T-helper 1 cell treated with Interleukin-12 subunit alpha and Interleukin-12 subunit beta and Interleukin-4 antibody, amounts not matched to agents 30 ng/mL and 1 ng/mL, for 36 hours (primary cell): ENCODE data around the gene ADAMTS5. TPM values are rescaled to one million over a fixed set of nuclear protein-coding genes. Genes with fewer than 3 reads are reported as not detected.

ENCODE experiments used
- intact Hi-C: fragments of 100-400 bp; cut with micrococcal nuclease; formaldehyde crosslinking; loops from one replicate; pipeline ENCODE4 v1.15.1; 2024
- total RNA-seq: library from RNA; stranded (reverse); gene quantifications from 2 replicates; pipeline ENCODE4 v1.2.3, GENCODE V29; 2022

The ADAMTS5 gene
- not detected in 2 replicates for total RNA-seq

- intact Hi-C loops, result no loop called here
Measured at GRCh38 chr21:26967062-26967913, at the start of gene ADAMTS5. TSS of gene ADAMTS5 (minus strand) at chr21:26967088. CDS start at chr21:26966391, 697 bp downstream.

- intact Hi-C loops, result no loop called here
Measured at GRCh38 chr21:27001526-27001925, 34.6 kb upstream of the ADAMTS5 start.

- intact Hi-C loops, result no loop called here
Measured at GRCh38 chr21:26983576-26983975, 16.7 kb upstream of the ADAMTS5 start.

- intact Hi-C loops, result no loop called here
Measured at GRCh38 chr21:26982767-26983166, 15.9 kb upstream of the ADAMTS5 start.

DNA sequence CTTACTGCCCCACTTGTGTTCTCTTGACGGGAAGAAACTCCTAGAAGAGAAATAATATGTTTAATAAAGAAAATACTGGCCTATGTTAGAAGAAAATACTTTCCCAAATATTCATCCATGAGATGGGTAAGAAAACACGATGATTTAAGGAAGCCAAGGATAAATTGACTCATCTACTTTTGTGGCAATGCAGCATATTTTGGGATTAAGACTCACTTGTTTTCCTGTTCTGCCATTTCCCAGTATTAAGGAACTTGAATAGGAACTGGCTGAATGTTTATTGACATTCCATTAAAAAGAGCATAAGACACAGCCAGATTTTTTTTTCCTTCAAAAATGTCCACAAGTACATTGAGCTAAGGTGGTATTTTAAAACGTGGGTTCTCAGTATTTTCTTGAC, 10.9 kb upstream of the ADAMTS5 start:
- intact Hi-C loops, result no loop called here

- intact Hi-C loops, result loop anchor here (1.0 kb wide), 1 partner anchor 32 kb away; no protein-coding TSS in a partner anchor
Measured at GRCh38 chr21:26973226-26973625, 6.3 kb upstream of the ADAMTS5 start.

- intact Hi-C loops, result no loop called here
Measured at GRCh38 chr21:26972192-26972591, 5.3 kb upstream of the ADAMTS5 start.

DNA sequence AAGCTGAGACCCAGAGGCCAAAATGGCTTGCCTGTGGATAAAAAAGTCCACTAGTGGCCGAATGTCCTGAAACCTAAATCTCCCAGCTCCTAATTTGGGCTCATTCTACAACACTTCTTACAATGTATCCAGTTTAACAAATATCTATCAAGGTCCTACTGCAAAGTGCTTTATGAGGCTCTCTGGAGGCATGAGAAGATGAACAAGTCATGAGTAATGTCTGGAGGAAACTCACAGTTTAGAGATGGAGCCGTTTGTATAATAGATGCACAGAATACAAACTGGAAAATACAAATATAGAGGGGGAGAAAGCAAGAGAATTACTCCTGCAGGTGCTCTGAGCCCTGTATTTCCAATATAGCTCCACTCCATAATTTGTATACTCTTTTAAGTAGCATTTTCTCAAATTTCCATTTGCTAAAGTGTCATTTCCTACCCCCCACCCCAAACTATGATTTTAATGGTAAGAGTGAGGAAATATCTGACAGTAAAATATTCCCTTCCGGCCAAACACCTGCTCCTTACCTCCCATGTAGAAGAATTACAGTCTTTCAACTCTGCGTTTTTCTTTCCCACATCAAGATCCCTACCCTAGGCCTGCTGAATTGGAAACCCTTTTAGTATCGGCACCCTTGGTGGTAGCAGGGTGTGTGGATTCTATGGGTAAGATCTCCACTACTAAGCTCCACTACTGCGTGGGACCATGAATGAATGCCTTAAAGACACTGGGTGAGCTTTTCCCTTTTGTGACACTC, 3.3 kb upstream of the ADAMTS5 start:
- intact Hi-C loops, result no loop called here

DNA sequence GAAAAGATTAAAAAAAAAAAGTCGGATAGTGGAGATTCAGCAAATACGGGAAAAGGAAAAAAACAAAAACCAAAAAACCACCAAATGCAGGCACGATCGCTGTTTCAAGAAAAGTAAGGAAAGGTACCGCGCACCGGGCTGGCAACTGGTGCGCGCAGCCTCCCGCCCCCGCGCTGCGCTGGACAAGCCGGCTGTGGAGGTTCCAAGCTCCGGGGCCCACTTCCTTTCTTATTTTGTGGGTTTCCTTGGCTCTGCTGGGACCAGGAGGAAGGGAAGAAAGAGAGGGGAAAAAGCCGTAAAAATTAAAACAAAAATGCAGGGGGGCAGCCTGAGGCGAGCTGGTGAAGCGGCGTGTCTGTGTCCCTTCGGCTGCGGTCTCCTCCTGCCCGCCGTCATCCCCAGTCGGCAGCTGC, 233 bp downstream of the ADAMTS5 start:
- intact Hi-C loops, result no loop called here

GRCh38 chr21:26965907-26966581, 844 bp downstream of the ADAMTS5 start:
- intact Hi-C loops, result no loop called here

DNA sequence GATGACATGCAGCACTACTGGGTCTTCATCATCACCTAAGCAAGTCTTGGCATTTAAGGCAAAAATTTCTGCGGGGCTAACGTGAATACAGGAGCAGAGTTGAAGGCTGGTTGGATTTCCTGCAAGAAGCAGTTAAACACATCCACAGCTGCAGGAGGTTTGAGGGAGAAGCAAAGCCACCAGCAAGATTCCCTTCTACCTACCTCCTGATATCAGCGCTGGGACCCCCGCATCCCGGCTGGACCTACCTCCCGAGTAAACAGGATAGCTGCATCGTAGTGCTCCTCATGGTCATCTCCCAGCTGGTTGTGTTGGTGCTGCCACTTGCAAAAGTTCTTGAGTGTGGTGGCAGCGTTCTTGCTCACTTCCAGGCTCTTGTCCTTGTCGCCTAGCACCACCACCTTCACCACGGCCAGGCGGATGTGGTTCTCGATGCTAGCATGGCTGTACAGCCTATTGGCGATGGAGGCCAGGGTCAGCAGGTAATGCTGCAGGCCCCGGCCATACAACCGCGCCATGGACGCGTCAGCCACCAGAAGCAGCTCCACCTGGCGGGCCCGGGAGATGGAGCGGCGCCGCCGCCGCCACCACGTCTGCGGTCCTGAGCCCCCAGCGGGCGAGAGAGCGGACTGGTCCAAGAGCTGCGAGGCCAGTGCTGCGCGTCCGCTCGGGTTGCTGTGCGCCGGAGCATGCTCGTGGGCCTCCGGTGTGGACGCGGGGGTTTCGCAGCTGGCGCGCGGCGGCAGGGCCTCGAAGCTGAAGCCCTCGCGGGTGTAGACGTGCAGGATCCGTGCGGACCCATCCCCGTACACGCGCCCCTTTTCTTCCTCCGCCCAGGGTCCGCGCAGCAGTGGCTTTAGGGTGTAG, 1.6 kb downstream of the ADAMTS5 start:
- intact Hi-C loops, result no loop called here

DNA sequence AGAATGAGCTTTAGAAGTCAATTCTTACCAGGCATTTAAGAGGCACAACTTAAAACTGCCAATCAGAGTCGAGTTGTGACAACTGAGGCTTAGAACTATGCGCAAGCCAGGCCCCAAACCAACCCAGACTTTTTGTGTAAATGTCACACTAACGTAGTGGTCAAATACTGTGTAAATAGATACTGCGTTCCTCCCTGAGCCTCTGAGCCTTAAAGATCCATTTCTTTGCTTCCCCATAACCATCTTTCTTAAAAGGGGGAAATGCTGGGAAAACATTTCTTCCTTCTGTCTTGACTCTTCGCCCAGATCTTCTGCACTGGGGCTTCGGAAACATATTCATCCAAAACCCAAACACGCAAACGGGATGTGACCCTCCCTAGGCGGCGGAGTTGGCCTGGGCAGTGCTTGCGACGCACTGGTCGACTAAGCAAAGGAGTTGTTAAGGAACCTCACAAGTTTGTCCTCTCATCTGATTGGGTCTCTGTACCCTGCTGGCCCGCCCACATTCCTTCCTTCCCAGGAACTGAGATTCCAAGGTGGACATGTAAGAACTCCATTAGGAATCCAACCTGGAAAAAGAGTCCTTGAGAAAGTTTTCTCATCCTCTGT, 2.6 kb downstream of the ADAMTS5 start:
- intact Hi-C loops, result no loop called here

DNA sequence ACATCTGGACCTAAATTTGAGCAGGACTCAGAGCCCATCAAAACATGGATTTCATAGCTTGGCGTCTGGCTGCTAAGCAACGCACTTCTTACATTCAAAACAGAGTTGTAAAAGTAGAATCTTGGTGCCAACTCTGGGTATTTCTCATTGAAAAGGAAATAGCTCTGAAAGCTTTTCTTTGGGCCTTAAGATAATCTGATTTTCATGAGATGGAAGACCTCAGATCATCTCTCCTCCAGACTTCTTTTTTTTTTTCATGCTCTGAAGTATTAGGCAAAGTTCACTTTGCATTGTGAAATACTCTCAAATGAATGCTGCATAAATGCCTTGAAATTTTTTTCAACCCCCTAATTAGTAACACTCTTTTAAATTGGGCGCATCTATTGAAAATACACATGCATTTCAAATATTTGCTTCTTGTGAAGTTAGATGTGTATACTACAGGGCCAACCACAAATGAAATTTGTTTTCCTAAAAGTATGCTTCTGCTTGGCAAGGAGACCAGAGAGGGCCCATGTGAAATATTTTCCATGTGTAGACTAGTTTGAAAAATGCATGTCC, 4.2 kb downstream of the ADAMTS5 start:
- intact Hi-C loops, result no loop called here

GRCh38 chr21:26961698-26962097, 5.2 kb downstream of the ADAMTS5 start:
- intact Hi-C loops, result loop anchor here (2.0 kb wide), 1 partner anchor 113 kb away; no protein-coding TSS in a partner anchor

GRCh38 chr21:26958788-26959187, 8.1 kb downstream of the ADAMTS5 start:
- intact Hi-C loops, result no loop called here

- intact Hi-C loops, result no loop called here
Measured at GRCh38 chr21:26956813-26957212, 10.1 kb downstream of the ADAMTS5 start.

DNA sequence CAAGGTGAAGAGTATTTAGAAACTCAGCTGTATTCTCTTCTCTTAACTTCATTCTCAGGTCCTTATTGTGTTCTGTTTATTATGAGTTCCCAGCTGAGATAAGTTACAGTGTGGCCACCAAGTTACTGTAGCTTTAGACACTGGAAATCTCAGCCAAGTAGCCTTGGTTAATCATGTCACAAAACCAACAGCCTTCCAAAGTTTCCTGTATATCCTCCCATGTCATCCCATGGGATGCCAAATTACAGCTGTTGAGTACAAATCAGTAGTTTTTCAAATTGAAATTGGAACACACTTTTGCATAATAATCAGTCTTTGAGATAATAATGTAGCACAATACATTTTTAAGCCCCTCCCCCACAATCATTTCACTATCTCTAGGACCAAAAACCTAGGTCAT, 10.7 kb downstream of the ADAMTS5 start:
- intact Hi-C loops, result no loop called here

- intact Hi-C loops, result no loop called here
Measured at GRCh38 chr21:26954662-26955121, 12.2 kb downstream of the ADAMTS5 start.

DNA sequence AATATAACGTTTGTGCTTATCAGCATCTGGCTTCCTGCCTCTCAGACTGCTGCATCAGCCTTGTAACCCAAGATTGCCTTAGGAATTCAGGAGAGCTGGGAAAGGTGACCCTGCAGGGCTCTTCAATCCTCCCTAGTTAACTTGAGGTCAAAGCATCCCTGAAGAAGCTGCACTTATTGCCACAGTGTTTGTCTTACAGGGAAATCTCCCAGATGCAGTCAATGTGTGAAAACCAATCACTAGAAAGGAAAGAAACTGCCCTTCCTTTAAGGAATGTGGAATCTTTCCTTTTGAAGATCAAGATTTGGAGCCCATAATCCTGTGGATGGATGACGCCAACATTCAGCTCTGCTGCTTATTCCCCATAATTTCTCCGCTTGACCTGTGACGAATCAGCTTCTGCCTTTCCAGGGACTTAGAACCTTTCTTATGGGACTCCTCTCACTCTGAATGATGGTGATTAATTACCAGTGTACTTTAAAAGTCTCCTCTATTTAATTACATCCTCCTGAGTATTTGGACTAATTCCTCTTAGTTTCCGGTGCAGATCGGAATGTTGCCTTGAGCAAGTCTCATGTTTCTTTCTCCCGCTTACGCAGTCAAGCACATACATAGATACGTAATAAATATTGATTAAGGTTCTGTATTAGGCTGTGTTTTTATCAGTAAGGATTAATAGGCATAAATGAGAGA, 14.4 kb downstream of the ADAMTS5 start:
- intact Hi-C loops, result no loop called here
